IMR-90 (cell line): Measurements from ENCODE around the gene TRAPPC3L.

ENCODE experiments used
- BHLHE40 ChIP-seq: fragments of 150-350 bp; IDR thresholded peaks from 2 replicates; pipeline ENCODE4 v1.6.1; 2016; ENCODE audit warnings: mild to moderate bottlenecking, low read depth, low read length
- CEBPB ChIP-seq: IDR thresholded peaks from 2 replicates; pipeline ENCODE4 v1.6.1; 2012; ENCODE audit warnings: low read depth, low read length, improper control_type of control experiment
- CHD1 ChIP-seq: IDR thresholded peaks from 2 replicates; pipeline ENCODE4 v1.6.1; 2012; ENCODE audit warnings: low read depth, low read length, improper control_type of control experiment
- CTCF ChIP-seq: conservative IDR thresholded peaks from 2 replicates; pipeline ENCODE4 v1.5.1; 2012; ENCODE audit warnings: mild to moderate bottlenecking, low read depth, low read length, improper control_type of control experiment
- MAFK ChIP-seq: IDR thresholded peaks from 2 replicates; pipeline ENCODE4 v1.6.1; 2012; ENCODE audit warnings: low read depth, low read length, improper control_type of control experiment
- MAZ ChIP-seq: IDR thresholded peaks from 2 replicates; pipeline ENCODE4 v1.6.1; 2012; ENCODE audit warnings: low read depth, mild to moderate bottlenecking, low read length, improper control_type of control experiment, moderate library complexity, borderline replicate concordance
- MXI1 ChIP-seq: IDR thresholded peaks from 2 replicates; pipeline ENCODE4 v1.6.1; 2012; ENCODE audit warnings: low read depth, mild to moderate bottlenecking, low read length, moderate library complexity, borderline replicate concordance
- NFE2L2 ChIP-seq: fragments of 150-350 bp; IDR thresholded peaks from 2 replicates; pipeline ENCODE4 v1.6.1; 2016; ENCODE audit warnings: low read depth, mild to moderate bottlenecking, low read length
- POLR2A ChIP-seq: IDR thresholded peaks from 2 replicates; pipeline ENCODE4 v1.6.1; 2012; ENCODE audit warnings: mild to moderate bottlenecking, low read depth, low read length
- RAD21 ChIP-seq: IDR thresholded peaks from 2 replicates; pipeline ENCODE4 v1.6.1; 2012; ENCODE audit warnings: low read length, improper control_type of control experiment
- RCOR1 ChIP-seq: IDR thresholded peaks from 2 replicates; pipeline ENCODE4 v1.6.1; 2012; ENCODE audit warnings: mild to moderate bottlenecking, low read length, improper control_type of control experiment; ENCODE audit not compliant: insufficient replicate concordance
- USF2 ChIP-seq: fragments of 150-350 bp; IDR thresholded peaks from 2 replicates; pipeline ENCODE4 v1.6.1; 2017; ENCODE audit warnings: mild to moderate bottlenecking, antibody characterized with exemption, low read length, low read depth

- TF ChIP-seq CHD1 (no peak), POLR2A (no peak), USF2 (peak; percentile 57; the same call in 1 of the 2 replicates), CTCF (0 out of 2 replicates have a peak, but pooled peaks have one; percentile 8), MAZ (no peak), RCOR1 (no peak), MXI1 (no peak), CEBPB (no peak; the same call in none of the 2 replicates), RAD21 (no peak), MAFK (0 out of 2 replicates have a peak, but pooled peaks have one; percentile 37), NFE2L2 (peak; percentile 69), BHLHE40 (peak; percentile 46)
Measured at GRCh38 chr6:116447496-116448011, 97.9 kb downstream of the TRAPPC3L start.
